ENCODE measurements around the gene GLIS1.

GRCh38 chr1:53539711-53540603 is 199.0 kb downstream of the GLIS1 start:
- TF ChIP-seq CTCF (IDR thresholded peaks at IDR 0.05) (no peak), POLR2A (IDR thresholded peaks at IDR 0.05) (no peak)
